ENCODE results near the gene ABO.
"Not testable (repeated sequence)": the region's sequence is repeated elsewhere in the genome, so short reads cannot be mapped to it uniquely, and the experiment has no call there.

ABO gene

DNA sequence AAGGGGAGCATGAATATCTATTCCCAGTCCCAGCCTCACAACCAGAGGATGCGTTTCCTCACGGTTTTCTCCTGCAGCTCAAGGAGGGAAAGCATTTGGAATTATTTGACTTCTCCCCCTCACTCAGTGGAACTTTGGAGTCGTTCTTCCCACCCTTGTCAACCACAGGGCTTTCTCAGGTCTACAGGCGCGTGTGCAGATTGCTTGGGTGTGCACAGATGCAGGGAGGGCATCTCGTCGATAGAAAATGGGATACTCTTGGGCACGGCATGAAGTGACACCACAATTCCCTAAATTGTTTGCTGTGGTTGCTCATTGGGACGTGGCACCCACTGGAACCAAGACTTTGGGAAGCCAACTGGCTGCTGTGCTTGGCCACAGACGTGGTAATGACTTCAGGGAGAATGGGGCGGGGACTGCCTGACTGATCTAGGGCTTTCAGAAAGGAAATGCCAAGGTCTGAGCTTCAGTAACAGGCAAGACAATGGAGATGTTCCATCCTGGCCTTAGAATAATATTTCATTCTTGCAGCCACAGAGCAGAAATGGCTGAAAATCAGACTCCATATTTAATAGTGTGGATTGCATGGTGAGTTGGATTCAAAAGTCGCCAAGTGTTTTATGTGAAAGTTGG lies 53.7 kb downstream of the ABO start:
- Histone ChIP-seq H4K20me1 (ENCODE audit: insufficient read depth, low read length) (no peaks in the 10 kb centered on the region), H3K4me3 (ENCODE audit: low read depth in 1 of 2, low read length in 2 of 2) (no peak overlapping the region), H3K36me3 (ENCODE audit: insufficient read depth, low read length) (no peaks in the 10 kb centered on the region), H3K27me3 (ENCODE audit: insufficient read depth, low read length, poor library complexity) (no peaks in the 10 kb centered on the region), H3K9me3 (ENCODE audit: insufficient read depth, low read length, severe bottlenecking) (no peaks in the 10 kb centered on the region), H3K4me2 (ENCODE audit: insufficient read depth, low read length) (no peak overlapping the region), H3K27ac (ENCODE audit: low read length) (no peak overlapping the region), H3K79me2 (ENCODE audit: insufficient read depth, low read length) (no peaks in the 10 kb centered on the region), H3K4me1 (ENCODE audit: insufficient read depth, low read length) (no peaks in the 10 kb centered on the region), H3K9ac (ENCODE audit: low read depth, low read length) (no peak overlapping the region), H2AFZ (ENCODE audit: low read depth, low read length) (no peak overlapping the region)
- TF ChIP-seq EZH2 (IDR thresholded peaks at IDR 0.05; ENCODE audit: borderline replicate concordance, low read depth, low read length, severe bottlenecking), result no peak
- TF ChIP-seq, protein P1, sequence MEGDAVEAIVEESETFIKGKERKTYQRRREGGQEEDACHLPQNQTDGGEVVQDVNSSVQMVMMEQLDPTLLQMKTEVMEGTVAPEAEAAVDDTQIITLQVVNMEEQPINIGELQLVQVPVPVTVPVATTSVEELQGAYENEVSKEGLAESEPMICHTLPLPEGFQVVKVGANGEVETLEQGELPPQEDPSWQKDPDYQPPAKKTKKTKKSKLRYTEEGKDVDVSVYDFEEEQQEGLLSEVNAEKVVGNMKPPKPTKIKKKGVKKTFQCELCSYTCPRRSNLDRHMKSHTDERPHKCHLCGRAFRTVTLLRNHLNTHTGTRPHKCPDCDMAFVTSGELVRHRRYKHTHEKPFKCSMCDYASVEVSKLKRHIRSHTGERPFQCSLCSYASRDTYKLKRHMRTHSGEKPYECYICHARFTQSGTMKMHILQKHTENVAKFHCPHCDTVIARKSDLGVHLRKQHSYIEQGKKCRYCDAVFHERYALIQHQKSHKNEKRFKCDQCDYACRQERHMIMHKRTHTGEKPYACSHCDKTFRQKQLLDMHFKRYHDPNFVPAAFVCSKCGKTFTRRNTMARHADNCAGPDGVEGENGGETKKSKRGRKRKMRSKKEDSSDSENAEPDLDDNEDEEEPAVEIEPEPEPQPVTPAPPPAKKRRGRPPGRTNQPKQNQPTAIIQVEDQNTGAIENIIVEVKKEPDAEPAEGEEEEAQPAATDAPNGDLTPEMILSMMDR (IDR thresholded peaks at IDR 0.05; ENCODE audit: borderline replicate concordance, extremely low read depth, low read length, poor library complexity, severe bottlenecking), result no peak
- ATAC-seq (ENCODE audit: insufficient read depth, low read depth) (no peak), DNase-seq (no peak)

DNA sequence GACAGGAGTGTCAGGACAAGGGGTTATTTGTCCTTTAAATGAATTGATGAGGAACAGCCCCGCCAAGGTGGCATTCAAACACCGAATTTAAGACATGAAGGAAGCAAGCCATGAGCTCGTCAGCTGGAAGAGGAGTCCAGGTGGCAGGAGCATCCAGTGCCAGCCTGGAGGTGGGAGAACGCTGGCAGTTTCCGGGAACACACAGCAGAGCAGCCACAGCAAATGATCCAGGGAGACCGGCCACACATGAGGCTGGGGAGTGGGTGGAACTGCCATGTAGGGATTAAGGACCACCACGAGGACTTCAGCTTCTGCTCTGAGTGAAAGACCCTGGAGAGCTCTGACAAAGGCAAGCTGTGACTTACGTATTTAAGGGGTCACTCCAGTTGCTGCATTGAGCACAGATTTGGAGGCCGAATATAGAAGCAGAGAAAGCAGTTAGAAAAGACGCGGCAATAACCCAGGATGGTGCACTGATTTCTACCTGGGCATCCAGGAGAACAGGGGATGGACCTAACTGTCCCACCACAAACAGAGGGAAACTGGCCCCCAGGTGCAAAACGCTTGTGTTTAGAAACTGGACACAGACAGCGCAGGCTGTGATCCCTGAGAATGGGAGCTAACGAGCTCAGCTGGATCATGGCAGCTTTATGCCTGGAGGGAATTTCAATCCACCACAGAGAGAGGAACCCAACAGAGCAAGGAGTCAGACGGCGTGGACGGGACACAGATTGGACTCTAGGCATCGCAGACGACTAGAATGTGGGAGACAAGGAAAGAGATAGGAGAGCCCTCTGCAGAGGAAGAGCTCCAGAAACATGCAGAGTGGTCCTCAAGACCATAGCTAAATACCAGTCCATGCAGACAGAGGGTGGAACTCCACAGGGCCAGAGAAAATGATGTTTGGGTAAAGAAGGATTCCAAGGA lies 56.7 kb downstream of the ABO start:
- not testable (repeated sequence) for H3K79me2 ChIP-seq (ENCODE audit: insufficient read depth, low read length); H3K4me1 ChIP-seq (ENCODE audit: insufficient read depth, low read length); DNase-seq; H3K9ac ChIP-seq (ENCODE audit: low read depth, low read length); ATAC-seq (ENCODE audit: insufficient read depth, low read depth); H3K4me3 ChIP-seq (ENCODE audit: low read depth in 1 of 2, low read length in 2 of 2); H2AFZ ChIP-seq (ENCODE audit: low read depth, low read length); H3K36me3 ChIP-seq (ENCODE audit: insufficient read depth, low read length); H3K27ac ChIP-seq (ENCODE audit: low read length); H3K27me3 ChIP-seq (ENCODE audit: insufficient read depth, low read length, poor library complexity); H4K20me1 ChIP-seq (ENCODE audit: insufficient read depth, low read length); H3K4me2 ChIP-seq (ENCODE audit: insufficient read depth, low read length); H3K9me3 ChIP-seq (ENCODE audit: insufficient read depth, low read length, severe bottlenecking)

DNA sequence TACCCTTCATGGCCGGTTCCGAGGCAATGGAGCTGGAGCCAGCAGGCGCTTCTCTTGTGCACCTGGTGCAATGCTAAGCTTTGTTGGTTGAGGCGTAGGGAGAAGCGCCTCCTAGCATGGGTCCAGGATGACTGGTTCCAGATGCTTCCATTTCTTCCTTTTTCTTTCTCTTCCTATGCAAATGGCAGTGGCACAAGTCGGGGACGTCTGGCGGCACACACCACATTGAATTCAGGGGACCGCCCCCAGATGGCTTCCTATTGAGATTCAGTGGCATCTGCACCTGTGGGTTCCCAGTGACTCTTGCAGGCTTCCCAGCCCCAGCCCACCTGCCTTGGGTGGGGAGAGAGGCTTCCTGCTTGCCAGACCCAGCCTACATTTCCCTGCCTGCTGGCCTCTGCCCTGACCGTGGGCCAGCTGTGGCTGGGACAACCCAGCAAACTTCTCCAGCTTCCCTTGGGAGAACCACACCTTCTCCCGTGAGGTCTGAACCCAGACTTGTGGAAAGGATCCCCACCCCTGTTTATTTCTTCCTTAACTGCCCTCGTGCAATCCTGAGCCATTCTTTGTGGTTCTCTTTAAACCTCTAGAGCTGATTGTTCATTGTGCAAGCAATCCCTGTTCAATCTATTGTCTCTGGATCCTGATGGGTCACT lies 57.5 kb downstream of the ABO start:
- not testable (repeated sequence) for DNase-seq; H3K4me2 ChIP-seq (ENCODE audit: insufficient read depth, low read length); H3K79me2 ChIP-seq (ENCODE audit: insufficient read depth, low read length); H4K20me1 ChIP-seq (ENCODE audit: insufficient read depth, low read length); H3K27me3 ChIP-seq (ENCODE audit: insufficient read depth, low read length, poor library complexity); H3K9ac ChIP-seq (ENCODE audit: low read depth, low read length); H3K4me3 ChIP-seq (ENCODE audit: low read depth in 1 of 2, low read length in 2 of 2); H3K9me3 ChIP-seq (ENCODE audit: insufficient read depth, low read length, severe bottlenecking); H3K27ac ChIP-seq (ENCODE audit: low read length); H3K4me1 ChIP-seq (ENCODE audit: insufficient read depth, low read length); ATAC-seq (ENCODE audit: insufficient read depth, low read depth); H3K36me3 ChIP-seq (ENCODE audit: insufficient read depth, low read length); H2AFZ ChIP-seq (ENCODE audit: low read depth, low read length)

DNA sequence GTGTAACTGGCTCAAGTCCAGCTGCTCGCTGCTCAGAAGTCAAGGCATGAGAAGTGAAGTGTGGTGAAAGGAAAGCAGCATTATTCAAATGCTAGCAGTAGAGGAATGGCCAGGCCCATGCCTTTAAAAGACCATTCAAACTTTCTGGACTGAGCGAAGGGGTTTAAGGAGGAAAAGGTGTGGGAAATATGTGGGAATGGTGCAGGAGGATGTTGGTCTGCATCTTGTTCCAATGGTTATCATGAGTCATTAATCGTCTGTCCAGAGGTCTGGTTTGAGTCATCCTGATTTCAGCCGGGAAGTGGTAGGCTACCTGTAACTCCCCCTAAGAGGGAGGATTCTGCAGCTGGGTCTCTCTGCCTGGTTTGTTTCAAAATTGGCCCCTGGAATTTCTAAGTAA lies 60.7 kb downstream of the ABO start:
- not testable (repeated sequence) for H2AFZ ChIP-seq (ENCODE audit: low read depth, low read length); H3K4me3 ChIP-seq (ENCODE audit: low read depth in 1 of 2, low read length in 2 of 2); H3K9ac ChIP-seq (ENCODE audit: low read depth, low read length); H3K27ac ChIP-seq (ENCODE audit: low read length); DNase-seq; H4K20me1 ChIP-seq (ENCODE audit: insufficient read depth, low read length); H3K79me2 ChIP-seq (ENCODE audit: insufficient read depth, low read length); ATAC-seq (ENCODE audit: insufficient read depth, low read depth); H3K4me2 ChIP-seq (ENCODE audit: insufficient read depth, low read length); H3K9me3 ChIP-seq (ENCODE audit: insufficient read depth, low read length, severe bottlenecking); H3K4me1 ChIP-seq (ENCODE audit: insufficient read depth, low read length); H3K36me3 ChIP-seq (ENCODE audit: insufficient read depth, low read length); H3K27me3 ChIP-seq (ENCODE audit: insufficient read depth, low read length, poor library complexity)
